GM12874 (cell line): Measurements from ENCODE around the gene SPACA7.

Experiments
- TF ChIP-seq, protein P1 (sequence below): IDR thresholded peaks from 2 replicates; pipeline ENCODE4 v1.5.1; 2011; ENCODE audit warnings: low read depth, mild to moderate bottlenecking, control low read depth, low read length, moderate library complexity; ENCODE audit not compliant: insufficient read depth

Gene SPACA7

DNA sequence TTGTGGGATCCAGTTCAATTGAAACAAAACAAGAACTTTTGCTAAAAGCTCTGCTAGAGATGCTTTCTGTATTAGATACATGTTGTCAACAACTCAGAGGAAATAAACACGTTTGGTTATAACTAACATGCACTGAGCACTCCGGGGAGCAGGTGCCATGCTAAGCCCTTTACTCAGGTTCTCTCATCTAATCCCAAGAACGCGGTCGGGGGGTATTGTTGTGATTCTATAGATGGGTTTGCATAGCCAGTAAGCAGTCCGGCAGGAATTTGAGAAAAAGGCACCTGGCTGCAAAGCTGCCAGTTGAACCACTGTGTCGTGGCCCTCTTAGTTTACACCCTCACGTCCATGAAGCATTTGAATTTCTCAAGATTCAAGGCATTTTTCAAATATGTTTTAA, 24.3 kb upstream of the SPACA7 start:
- TF ChIP-seq, protein P1, sequence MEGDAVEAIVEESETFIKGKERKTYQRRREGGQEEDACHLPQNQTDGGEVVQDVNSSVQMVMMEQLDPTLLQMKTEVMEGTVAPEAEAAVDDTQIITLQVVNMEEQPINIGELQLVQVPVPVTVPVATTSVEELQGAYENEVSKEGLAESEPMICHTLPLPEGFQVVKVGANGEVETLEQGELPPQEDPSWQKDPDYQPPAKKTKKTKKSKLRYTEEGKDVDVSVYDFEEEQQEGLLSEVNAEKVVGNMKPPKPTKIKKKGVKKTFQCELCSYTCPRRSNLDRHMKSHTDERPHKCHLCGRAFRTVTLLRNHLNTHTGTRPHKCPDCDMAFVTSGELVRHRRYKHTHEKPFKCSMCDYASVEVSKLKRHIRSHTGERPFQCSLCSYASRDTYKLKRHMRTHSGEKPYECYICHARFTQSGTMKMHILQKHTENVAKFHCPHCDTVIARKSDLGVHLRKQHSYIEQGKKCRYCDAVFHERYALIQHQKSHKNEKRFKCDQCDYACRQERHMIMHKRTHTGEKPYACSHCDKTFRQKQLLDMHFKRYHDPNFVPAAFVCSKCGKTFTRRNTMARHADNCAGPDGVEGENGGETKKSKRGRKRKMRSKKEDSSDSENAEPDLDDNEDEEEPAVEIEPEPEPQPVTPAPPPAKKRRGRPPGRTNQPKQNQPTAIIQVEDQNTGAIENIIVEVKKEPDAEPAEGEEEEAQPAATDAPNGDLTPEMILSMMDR = no peak

DNA sequence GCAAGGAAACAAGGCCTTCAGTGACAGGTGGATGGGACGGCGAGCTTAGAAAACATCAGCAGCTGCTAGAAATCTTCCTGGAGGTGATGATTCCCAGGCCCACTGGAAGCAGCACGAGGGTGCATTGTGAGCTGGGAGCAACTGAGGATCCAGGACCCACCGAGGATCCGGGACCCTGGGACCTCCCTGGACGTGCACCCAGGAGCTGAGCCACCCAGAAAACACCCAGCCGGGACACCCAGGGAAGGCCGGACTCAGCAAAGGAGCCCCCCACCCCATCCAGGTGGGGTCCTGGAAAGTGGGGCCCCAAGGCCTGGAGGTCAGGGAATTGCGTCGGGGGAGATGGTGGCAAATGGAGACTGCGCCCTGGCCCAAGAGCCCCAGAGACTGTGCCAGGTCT, 22.3 kb upstream of the SPACA7 start:
- TF ChIP-seq, protein P1 = no peak

DNA sequence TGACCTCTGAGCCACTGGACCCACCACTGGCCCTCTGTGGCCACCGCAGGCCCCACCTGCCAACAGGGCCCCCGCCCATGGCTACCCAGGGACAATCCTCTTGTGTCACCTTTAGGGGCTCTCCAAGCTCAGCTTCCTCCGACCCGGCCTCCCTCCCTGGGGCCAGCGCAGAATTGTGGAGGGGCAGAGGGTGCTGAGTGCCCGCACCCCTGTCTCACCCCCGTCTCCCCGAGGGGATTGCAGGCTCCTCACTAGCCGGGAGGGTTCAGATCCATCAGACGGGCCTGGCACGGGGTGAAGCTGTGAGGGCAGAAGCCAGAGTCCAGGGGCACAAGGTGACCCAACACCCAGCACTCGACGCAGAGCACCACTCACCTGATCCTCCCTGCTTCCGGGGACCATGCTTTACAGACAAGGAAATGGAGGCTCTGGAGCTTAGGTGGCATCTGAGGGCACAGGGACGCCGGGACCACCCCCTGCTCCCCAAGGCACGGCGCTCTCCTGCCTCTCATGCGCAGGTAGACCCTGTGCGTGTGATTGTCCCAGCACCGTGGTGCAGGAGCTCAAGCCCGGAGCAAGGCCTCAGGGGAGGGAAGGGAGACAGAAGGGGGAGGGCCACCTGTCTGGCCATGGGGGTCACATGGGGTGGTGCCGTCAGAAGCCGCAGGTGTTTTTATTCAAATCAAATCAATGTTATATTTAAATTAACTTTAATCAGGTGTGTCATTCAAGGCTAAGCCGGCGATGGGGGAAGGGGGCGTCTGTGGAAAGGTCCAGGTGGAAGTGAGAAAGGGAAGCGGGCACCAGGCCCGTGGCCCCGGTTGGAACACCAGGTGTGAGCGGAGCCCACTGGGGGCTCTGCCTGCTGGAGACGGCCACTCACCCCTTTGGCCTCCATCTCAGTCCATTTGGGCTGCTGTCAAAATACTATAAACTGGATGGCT, 21.6 kb upstream of the SPACA7 start:
- TF ChIP-seq, protein P1 = no peak

DNA sequence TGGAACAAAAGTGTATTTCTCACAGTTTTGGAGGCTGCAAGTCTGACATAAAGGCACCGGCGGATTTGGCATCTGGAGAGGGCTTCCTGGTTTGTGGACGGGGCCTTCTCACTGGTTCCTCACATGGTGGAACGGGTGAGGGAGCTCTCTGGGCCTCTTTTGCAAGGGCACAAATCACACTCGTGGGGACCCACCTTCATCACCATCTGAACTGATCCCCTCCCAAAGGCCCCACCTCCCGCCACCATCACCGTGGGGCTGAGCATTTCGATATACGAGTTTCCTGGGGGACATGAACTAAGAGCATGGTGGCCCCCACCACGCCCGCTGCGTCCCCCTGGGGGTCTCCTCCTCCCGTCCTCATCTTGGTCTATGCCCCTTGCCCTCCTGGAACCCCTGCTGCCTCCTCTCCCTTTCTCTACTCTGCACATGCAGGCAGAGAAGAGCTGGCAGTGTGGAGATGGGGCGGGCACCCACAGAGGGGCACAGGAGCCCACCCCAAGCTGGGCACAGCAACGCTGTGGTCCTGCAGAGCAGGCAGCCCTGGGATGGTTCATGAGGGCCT, 20.8 kb upstream of the SPACA7 start:
- TF ChIP-seq, protein P1 = no peak

DNA sequence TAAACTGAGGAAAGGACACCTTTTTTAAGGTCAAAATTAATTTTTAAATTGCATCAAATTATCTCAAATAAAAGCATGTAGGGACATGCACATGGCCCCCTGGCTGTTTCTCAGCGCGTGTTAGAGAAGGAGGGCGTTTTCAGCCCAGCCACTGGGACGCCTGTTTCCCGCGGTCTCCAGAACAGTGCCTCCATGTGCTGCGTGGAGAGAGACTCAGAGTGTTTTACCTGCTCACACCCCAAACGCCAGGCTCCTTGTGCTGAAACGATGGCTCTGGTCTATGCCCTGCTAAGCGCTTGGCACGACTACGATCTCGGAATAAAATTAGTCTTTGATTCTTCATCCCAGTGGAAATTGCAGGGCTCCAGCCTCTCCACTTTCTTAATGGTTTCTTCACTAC, 20.0 kb upstream of the SPACA7 start:
- TF ChIP-seq, protein P1 = no peak

DNA sequence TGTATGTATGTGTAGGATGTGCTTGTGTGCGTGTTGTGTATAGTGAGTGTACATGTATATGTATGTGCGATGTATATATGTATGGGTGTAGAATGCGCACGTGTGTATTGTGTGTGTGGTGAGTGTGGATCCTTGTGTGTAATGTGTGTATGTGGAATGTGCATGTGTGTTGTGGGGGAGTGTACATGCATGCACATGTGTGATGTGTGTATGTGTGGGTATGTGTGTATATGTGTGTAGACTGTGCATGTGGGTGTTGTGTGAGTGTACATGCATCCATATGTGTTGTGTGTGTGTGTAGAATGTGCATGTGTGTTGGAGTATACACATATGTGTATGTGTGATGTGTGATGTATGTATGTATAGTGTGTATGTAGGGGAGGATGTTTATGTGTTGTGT, 18.0 kb upstream of the SPACA7 start:
- TF ChIP-seq, protein P1 = no peak

DNA sequence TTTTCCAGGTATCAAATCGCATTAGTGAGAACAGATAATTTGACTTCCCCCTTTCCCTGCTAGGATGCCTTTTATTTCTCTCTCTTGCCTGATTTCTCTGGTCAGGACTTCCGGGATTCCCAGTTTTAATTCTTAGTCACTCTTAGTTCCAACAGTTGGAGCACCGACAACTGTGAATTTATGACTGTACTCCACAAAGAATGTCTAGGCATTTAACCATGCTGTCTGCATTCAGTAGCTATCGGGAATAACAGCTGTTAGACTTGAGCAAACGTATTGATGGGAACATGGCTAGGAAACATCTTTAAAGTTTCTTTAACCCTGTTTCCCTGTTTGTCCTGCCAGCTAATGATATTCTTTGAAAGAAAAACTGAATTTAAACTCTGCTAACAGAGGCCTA, 14.1 kb upstream of the SPACA7 start:
- TF ChIP-seq, protein P1 = no peak
